Liver (tissue), 9 donors: Measurements from ENCODE around the gene ELF4. TPM values are rescaled to one million over a fixed set of nuclear protein-coding genes. Genes with fewer than 3 reads are reported as not detected.
"Not testable (repeated sequence)": the region's sequence is repeated elsewhere in the genome, so short reads cannot be mapped to it uniquely, and the experiment has no call there.

Experiments used
- DNase-seq: peaks from one replicate; pipeline ENCODE4 v3.0.0-alpha.2; 2017; ENCODE audit warnings: low spot score
- H3K27ac ChIP-seq, 2 donors: one replicate each; pipeline ENCODE4 v1.7.0; 2013; ENCODE audit warnings: inconsistent platforms in 2 of 2, low read length in 2 of 2, control low read depth in 1 of 2, low read depth in 1 of 2, mild to moderate bottlenecking in 1 of 2
- H3K27me3 ChIP-seq, 4 donors: one replicate each; pipeline versions ENCODE4 v1.6.1 to v1.7.0; 2013; ENCODE audit warnings: low read length in 3 of 4, inconsistent platforms in 1 of 4, mild to moderate bottlenecking in 1 of 4, moderate library complexity in 1 of 4; ENCODE audit not compliant: control insufficient read depth in 4 of 4, insufficient read depth in 4 of 4
- H3K36me3 ChIP-seq, 4 donors: one replicate each; pipeline versions ENCODE4 v1.6.1 to v1.7.0; 2013; ENCODE audit warnings: low read length in 3 of 4, mild to moderate bottlenecking in 3 of 4, low read depth in 1 of 4, moderate library complexity in 1 of 4; ENCODE audit not compliant: control insufficient read depth in 4 of 4, insufficient read depth in 3 of 4
- H3K4me1 ChIP-seq, 4 donors: one replicate each; pipeline versions ENCODE4 v1.6.1 to v1.7.0; 2013; ENCODE audit warnings: low read length in 3 of 4, mild to moderate bottlenecking in 3 of 4, moderate library complexity in 1 of 4; ENCODE audit not compliant: control insufficient read depth in 4 of 4, insufficient read depth in 4 of 4
- H3K4me3 ChIP-seq, 3 donors: one replicate each; pipeline versions ENCODE4 v1.6.1 to v1.7.0; 2013; ENCODE audit warnings: low read length in 3 of 3, control low read depth in 1 of 3, low read depth in 1 of 3, mild to moderate bottlenecking in 1 of 3
- H3K9ac ChIP-seq, 2 donors: one replicate each; pipeline ENCODE4 v1.7.0; 2013; ENCODE audit warnings: low read length in 2 of 2, mild to moderate bottlenecking in 2 of 2, moderate library complexity in 2 of 2, control low read depth in 1 of 2, low read depth in 1 of 2
- H3K9me3 ChIP-seq, 4 donors: one replicate each; pipeline versions ENCODE4 v1.6.1 to v1.7.0; 2013; ENCODE audit warnings: low read length in 3 of 4; ENCODE audit not compliant: control insufficient read depth in 4 of 4
- ATF3 ChIP-seq: IDR thresholded peaks from 2 replicates; pipeline ENCODE4 v1.6.1; 2016; ENCODE audit warnings: antibody characterized with exemption
- FOXA1 ChIP-seq: IDR thresholded peaks from 2 replicates; pipeline ENCODE4 v1.6.1; 2016; ENCODE audit warnings: antibody characterized with exemption
- FOXA2 ChIP-seq: IDR thresholded peaks from 2 replicates; pipeline ENCODE4 v1.6.1; 2016; ENCODE audit warnings: antibody characterized with exemption
- GABPA ChIP-seq, 2 donors: IDR thresholded peaks in 1 of 2; conservative IDR thresholded peaks in 1 of 2; 2 replicates each; pipeline ENCODE4 v1.6.1; 2016; ENCODE audit warnings: antibody characterized with exemption in 2 of 2, mild to moderate bottlenecking in 1 of 2, moderate library complexity in 1 of 2
- HNF4G ChIP-seq: IDR thresholded peaks from 2 replicates; pipeline ENCODE4 v1.6.1; 2016; ENCODE audit warnings: antibody characterized with exemption
- JUND ChIP-seq, 2 donors: IDR thresholded peaks; 2 replicates each; pipeline ENCODE4 v1.6.1; 2016; ENCODE audit warnings: antibody characterized with exemption in 2 of 2
- MAX ChIP-seq: IDR thresholded peaks from 2 replicates; pipeline ENCODE4 v1.6.1; 2016; ENCODE audit warnings: antibody characterized with exemption
- NR2F2 ChIP-seq: IDR thresholded peaks from 2 replicates; pipeline ENCODE4 v1.6.1; 2016; ENCODE audit warnings: antibody characterized with exemption
- RAD21 ChIP-seq, 2 donors: IDR thresholded peaks; 2 replicates each; pipeline ENCODE4 v1.6.1; 2016; ENCODE audit warnings: antibody characterized with exemption in 2 of 2, mild to moderate bottlenecking in 2 of 2
- RXRA ChIP-seq, 2 donors: IDR thresholded peaks; 2 replicates each; pipeline ENCODE4 v1.6.1; 2017 to 2018; ENCODE audit warnings: antibody characterized with exemption in 2 of 2, mild to moderate bottlenecking in 1 of 2
- SP1 ChIP-seq: IDR thresholded peaks from 2 replicates; pipeline ENCODE4 v1.6.1; 2018; ENCODE audit warnings: antibody characterized with exemption, mild to moderate bottlenecking
- TAF1 ChIP-seq: conservative IDR thresholded peaks from 2 replicates; pipeline ENCODE4 v1.6.1; 2016; ENCODE audit warnings: antibody characterized with exemption, mild to moderate bottlenecking
- YY1 ChIP-seq: IDR thresholded peaks from 2 replicates; pipeline ENCODE4 v1.6.1; 2016; ENCODE audit warnings: antibody characterized with exemption, mild to moderate bottlenecking
- WGBS: extraction: QIAGEN DNeasy Blood & Tissue Kit; methylation state at CpG from one replicate; pipeline ENCODE4 v1.1.7; 2013; 5-methylcytosine and 5-hydroxymethylcytosine counted together
- polyA plus RNA-seq, 2 donors: library from polyadenylated mRNA; stranded (reverse) in 1 of 2; unstranded in 1 of 2; fragments of 200-250 nt in 1 of 2; fragments of >200 nt in 1 of 2; fragmentation: Nextera tagmentation in 1 of 2; extraction: Ambion mirVana in 1 of 2; gene quantifications; one replicate each; pipeline versions ENCODE4 v1.2.1 to v1.2.3, GENCODE V29; 2013 to 2015
- total RNA-seq, 2 donors: library from RNA; depleted of rRNA; stranded (reverse); fragments of >200 nt; gene quantifications; one replicate each; pipeline ENCODE4 v1.2.3, GENCODE V29; 2014
- TF ChIP-seq, protein P1 (sequence below): IDR thresholded peaks from 2 replicates; pipeline ENCODE4 v1.6.1; 2016; ENCODE audit warnings: antibody characterized with exemption
- TF ChIP-seq, protein P2 (sequence below): IDR thresholded peaks from 2 replicates; pipeline ENCODE4 v1.6.1; 2016; ENCODE audit warnings: antibody characterized with exemption, mild to moderate bottlenecking
- TF ChIP-seq, protein P3 (sequence below): fragments of 150-350 bp; IDR thresholded peaks from 2 replicates; pipeline ENCODE4 v1.5.1; 2017; ENCODE audit warnings: improper control_type of control experiment, low read depth, low read length; ENCODE audit not compliant: missing input control
- donor health status: healthy.
- donor health status: healthy.
- donor health status: healthy.
- donor health status: healthy.
- donor health status: healthy.

Gene ELF4
- total and polyA plus RNA-seq, 4 donors: 0.35 to 4.7 (median 1.5) TPM

DNA sequence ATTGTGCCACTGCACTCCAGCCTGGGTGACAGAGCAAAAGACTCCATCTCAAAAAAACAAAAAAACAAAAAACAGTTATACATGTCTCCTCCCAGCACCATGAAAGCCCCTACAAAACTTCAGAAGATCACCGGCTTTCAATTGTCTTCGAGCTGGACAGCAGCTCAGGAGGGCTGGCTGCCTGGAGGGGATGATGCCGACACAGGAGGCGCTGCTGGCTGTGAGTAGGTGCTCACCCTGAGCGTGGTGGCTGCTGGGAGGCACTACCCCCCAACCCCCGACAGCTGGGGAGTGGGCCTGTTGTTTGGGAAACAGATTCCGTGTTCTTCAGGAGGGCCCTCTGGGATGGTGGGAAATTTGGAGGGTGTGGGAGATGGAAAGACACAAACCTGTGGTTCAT, 6.9 kb upstream of the ELF4 start:
- DNase-seq: no peak
- no peak overlapping the region for H3K9ac ChIP-seq
- H3K36me3 ChIP-seq: no peaks in the 10 kb centered on the region
- no peak overlapping the region for H3K27ac ChIP-seq
- no peaks in the 10 kb centered on the region for H3K27me3 ChIP-seq
- 85% methylated on average over 7 of the region's 7 CpGs for WGBS
- H3K9me3 ChIP-seq: no peaks in the 10 kb centered on the region
- peaks cover 0 to 4% (median 0%) of the 10 kb centered on the region in 4 donors for H3K4me1 ChIP-seq
- H3K4me3 ChIP-seq: no peak overlapping the region
- TF ChIP-seq TAF1 (no peak), SP1 (no peak), ATF3 (no peak), HNF4G (no peak), FOXA1 (no peak), GABPA (IDR thresholded peaks at IDR 0.05 in 1 of 2, conservative IDR thresholded peaks at IDR 0.05 in 1 of 2) (no peak), FOXA2 (no peak), MAX (no peak), RXRA (IDR thresholded peaks at IDR 0.05) (no peak), NR2F2 (no peak), JUND (IDR thresholded peaks at IDR 0.05) (no peak), YY1 (no peak), RAD21 (IDR thresholded peaks at IDR 0.05) (no peak)
- TF ChIP-seq, protein P1, sequence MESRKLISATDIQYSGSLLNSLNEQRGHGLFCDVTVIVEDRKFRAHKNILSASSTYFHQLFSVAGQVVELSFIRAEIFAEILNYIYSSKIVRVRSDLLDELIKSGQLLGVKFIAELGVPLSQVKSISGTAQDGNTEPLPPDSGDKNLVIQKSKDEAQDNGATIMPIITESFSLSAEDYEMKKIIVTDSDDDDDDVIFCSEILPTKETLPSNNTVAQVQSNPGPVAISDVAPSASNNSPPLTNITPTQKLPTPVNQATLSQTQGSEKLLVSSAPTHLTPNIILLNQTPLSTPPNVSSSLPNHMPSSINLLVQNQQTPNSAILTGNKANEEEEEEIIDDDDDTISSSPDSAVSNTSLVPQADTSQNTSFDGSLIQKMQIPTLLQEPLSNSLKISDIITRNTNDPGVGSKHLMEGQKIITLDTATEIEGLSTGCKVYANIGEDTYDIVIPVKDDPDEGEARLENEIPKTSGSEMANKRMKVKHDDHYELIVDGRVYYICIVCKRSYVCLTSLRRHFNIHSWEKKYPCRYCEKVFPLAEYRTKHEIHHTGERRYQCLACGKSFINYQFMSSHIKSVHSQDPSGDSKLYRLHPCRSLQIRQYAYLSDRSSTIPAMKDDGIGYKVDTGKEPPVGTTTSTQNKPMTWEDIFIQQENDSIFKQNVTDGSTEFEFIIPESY: no peak
- TF ChIP-seq, protein P2, sequence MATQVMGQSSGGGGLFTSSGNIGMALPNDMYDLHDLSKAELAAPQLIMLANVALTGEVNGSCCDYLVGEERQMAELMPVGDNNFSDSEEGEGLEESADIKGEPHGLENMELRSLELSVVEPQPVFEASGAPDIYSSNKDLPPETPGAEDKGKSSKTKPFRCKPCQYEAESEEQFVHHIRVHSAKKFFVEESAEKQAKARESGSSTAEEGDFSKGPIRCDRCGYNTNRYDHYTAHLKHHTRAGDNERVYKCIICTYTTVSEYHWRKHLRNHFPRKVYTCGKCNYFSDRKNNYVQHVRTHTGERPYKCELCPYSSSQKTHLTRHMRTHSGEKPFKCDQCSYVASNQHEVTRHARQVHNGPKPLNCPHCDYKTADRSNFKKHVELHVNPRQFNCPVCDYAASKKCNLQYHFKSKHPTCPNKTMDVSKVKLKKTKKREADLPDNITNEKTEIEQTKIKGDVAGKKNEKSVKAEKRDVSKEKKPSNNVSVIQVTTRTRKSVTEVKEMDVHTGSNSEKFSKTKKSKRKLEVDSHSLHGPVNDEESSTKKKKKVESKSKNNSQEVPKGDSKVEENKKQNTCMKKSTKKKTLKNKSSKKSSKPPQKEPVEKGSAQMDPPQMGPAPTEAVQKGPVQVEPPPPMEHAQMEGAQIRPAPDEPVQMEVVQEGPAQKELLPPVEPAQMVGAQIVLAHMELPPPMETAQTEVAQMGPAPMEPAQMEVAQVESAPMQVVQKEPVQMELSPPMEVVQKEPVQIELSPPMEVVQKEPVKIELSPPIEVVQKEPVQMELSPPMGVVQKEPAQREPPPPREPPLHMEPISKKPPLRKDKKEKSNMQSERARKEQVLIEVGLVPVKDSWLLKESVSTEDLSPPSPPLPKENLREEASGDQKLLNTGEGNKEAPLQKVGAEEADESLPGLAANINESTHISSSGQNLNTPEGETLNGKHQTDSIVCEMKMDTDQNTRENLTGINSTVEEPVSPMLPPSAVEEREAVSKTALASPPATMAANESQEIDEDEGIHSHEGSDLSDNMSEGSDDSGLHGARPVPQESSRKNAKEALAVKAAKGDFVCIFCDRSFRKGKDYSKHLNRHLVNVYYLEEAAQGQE: no peak
- TF ChIP-seq, protein P3, sequence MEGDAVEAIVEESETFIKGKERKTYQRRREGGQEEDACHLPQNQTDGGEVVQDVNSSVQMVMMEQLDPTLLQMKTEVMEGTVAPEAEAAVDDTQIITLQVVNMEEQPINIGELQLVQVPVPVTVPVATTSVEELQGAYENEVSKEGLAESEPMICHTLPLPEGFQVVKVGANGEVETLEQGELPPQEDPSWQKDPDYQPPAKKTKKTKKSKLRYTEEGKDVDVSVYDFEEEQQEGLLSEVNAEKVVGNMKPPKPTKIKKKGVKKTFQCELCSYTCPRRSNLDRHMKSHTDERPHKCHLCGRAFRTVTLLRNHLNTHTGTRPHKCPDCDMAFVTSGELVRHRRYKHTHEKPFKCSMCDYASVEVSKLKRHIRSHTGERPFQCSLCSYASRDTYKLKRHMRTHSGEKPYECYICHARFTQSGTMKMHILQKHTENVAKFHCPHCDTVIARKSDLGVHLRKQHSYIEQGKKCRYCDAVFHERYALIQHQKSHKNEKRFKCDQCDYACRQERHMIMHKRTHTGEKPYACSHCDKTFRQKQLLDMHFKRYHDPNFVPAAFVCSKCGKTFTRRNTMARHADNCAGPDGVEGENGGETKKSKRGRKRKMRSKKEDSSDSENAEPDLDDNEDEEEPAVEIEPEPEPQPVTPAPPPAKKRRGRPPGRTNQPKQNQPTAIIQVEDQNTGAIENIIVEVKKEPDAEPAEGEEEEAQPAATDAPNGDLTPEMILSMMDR: no peak

GRCh38 chrX:130115119-130115885, 5.0 kb upstream of the ELF4 start:
- H3K9me3 ChIP-seq, H3K27ac ChIP-seq, H3K4me1 ChIP-seq, DNase-seq, H3K9ac ChIP-seq, H3K27me3 ChIP-seq, H3K4me3 ChIP-seq, H3K36me3 ChIP-seq: not testable (repeated sequence)
- 90% methylated on average over 10 of the region's 10 CpGs for WGBS
